ENCODE results near the gene ANKRD6.
"Not testable (repeated sequence)": the region's sequence is repeated elsewhere in the genome, so short reads cannot be mapped to it uniquely, and the experiment has no call there.

The ANKRD6 gene

DNA sequence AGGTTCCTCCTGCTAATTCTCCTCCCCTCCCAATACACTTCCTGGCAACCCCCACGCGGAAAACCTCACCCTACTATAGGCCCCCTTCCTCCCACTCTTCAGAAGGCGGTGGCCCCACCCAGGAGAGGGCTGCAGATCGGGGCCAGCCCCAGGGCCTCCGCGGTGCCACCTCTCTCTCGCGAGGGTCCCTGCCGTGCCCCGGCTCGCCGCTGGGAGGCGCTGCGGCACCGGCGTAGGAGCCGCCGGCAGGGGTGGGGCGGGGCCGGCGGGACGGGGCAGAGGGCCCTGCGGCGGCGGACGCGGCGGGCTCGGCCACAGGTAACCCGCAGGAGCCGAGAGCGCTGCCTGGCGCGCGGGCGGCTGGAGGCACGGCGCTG lies at the start of gene ANKRD6:
ANKRD6 (plus strand) TSS at position 278 of the 377 bp plus-strand sequence. CDS start 133,825 bp downstream, outside the sequence.
- DNase-seq (ENCODE audit: low read depth in 2 of 2), result peak; percentile 13 to 15

- DNase-seq (ENCODE audit: low read depth in 2 of 2), result no peak
Measured at GRCh38 chr6:89385156-89385667, 47.7 kb upstream of the ANKRD6 start.

DNA sequence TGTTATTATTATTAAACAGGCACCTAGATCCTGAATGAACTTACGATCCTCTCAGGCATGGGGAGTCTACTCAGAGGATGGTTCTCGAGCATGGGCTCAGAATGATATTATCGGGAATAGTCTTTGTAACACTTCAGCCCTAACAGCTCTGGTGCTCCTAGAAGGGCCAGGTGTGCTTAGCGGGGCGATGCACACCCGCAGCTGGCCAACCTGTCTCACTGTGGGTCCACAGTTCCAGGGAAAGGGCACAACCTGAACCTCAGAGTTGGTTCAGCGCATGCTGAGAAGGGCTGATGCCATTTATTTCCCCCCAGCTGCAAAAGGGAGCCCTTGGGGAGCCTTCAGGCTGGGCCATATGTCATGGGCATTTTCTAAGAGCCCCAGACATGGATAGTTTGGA lies 47.1 kb upstream of the ANKRD6 start:
- DNase-seq (ENCODE audit: low read depth in 2 of 2), result no peak

GRCh38 chr6:89386917-89387491 lies 45.9 kb upstream of the ANKRD6 start:
- no peak for DNase-seq (ENCODE audit: low read depth in 2 of 2)

- DNase-seq (ENCODE audit: low read depth in 2 of 2), result no peak
Measured at GRCh38 chr6:89387516-89388201, 45.3 kb upstream of the ANKRD6 start.

GRCh38 chr6:89388846-89389245 lies 44.1 kb upstream of the ANKRD6 start:
- DNase-seq (ENCODE audit: low read depth in 2 of 2), result no peak

DNA sequence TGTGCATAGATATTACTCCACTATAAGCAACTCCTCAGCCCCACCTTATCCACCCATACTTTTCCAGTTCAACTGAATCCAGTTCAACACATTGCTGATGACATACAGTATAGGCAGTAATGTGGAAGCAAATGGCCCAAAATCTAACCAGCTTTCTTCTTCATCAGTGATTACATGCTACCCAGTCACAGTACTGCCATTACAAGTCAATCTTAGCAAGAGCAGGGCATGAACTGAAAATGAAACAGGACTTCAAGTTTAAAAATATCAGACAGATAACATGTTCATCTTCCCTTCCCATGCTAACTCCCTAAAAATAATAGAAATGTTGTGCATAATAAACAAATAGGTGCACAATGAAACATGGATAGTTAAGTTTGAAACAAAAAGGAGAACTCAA lies 40.1 kb upstream of the ANKRD6 start:
- no peak for DNase-seq (ENCODE audit: low read depth in 2 of 2)

- DNase-seq (ENCODE audit: low read depth in 2 of 2), result no peak
Measured at GRCh38 chr6:89393659-89394058, 39.3 kb upstream of the ANKRD6 start.

GRCh38 chr6:89397884-89398283 lies 35.1 kb upstream of the ANKRD6 start:
- DNase-seq (ENCODE audit: low read depth in 2 of 2), result not testable (repeated sequence)

DNA sequence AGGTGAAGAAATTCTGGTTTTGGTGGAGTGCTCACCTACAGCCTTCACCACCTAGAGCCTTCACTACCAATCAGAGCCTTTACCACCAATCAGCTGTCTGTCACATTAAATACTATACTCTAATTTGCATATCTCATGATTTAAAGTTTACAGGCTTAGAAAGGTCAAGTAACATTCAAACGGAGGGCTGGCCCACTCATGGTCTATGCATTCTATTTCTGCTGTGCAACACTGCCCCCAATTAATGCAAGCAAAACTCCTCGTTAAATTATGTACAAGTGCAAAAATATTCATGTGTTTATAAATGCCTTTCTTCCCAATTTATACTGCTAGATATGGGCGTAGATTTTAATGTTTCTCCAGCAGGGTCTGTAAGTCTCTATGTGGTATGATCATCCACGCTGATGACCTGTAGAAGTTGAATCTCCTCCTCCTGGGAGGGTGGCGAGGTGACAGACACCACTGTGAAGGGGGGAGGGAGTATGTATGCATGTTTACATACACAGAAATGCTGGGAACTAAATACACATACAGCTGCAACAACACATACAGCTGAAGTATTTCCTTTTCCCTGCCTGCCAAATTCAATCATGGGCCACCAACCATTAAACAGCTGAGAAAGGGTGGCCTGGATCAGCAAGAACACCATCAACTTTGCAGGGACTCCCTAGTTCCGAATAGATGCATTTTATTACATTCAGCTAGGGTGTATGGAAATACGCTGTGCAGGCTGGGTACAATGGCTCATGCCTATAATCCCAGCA lies 34.0 kb upstream of the ANKRD6 start:
- no peak for DNase-seq (ENCODE audit: low read depth in 2 of 2)

- DNase-seq (ENCODE audit: low read depth in 2 of 2), result no peak
Measured at GRCh38 chr6:89400050-89400449, 32.9 kb upstream of the ANKRD6 start.

DNA sequence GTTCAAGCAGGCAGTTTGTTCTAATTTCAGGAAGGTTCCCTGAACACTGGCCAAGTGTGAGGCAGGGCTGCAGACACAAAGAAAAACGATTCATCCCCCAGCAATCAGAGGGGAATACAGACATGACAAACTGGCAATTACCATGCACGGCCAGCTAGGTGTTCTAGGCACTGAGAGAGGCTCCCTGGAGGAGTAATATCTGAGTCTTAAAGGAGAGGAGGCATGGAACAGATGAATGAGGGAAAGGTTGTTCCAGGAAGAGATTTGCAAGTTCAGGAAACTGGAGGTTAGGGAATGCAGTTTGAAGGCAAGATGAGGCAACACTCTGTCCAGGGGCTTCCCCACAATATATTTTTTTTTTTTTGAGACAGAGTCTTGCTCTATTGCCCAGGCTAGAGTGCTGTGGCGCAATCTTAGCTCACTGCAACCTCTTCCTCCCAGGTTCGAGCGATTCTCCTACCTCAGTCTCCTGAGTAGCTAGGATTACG lies 32.0 kb upstream of the ANKRD6 start:
- DNase-seq (ENCODE audit: low read depth in 2 of 2), result no peak

DNA sequence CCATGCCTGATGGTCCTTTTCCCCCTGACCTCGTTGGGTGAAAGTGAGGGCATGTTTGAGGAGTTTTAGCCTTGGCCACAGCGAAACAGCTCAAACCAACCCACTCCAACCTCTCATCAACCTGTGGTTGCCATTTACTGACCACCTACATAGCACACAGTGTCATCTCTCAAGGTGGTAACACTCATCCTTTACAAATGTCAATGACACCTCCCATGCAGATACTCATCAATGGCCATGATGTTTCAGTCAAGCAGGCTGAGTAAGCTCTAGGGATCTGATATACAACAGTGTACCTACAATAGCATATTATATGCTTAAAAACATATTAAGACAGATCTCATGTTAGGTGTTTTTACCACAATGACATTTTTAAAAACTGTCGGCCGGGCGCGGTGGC lies 30.2 kb upstream of the ANKRD6 start:
- no peak for DNase-seq (ENCODE audit: low read depth in 2 of 2)

- DNase-seq (ENCODE audit: low read depth in 2 of 2), result no peak
Measured at GRCh38 chr6:89404512-89404911, 28.4 kb upstream of the ANKRD6 start.

DNA sequence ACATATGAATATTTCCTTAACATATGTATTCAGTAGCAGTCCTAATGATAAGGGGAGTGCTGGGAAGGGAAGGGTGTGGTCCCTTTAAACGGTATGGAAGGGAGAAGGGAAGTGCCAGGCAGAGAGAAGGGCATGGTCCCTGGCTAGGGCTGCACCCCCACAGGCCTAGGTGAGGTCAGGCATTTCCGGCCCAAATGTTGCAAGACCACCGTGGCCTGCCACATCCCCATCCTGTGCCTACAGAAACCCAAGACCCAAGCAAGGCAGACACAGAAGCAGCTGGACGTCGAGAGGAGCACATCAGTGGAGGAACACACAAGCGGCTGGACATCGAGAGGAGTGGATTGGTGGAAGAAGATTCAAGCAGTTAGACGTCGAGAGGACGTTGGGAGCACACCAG lies 26.8 kb upstream of the ANKRD6 start:
- no peak for DNase-seq (ENCODE audit: low read depth in 2 of 2)

GRCh38 chr6:89409461-89410035 lies 23.4 kb upstream of the ANKRD6 start:
- no peak for DNase-seq (ENCODE audit: low read depth in 2 of 2)

DNA sequence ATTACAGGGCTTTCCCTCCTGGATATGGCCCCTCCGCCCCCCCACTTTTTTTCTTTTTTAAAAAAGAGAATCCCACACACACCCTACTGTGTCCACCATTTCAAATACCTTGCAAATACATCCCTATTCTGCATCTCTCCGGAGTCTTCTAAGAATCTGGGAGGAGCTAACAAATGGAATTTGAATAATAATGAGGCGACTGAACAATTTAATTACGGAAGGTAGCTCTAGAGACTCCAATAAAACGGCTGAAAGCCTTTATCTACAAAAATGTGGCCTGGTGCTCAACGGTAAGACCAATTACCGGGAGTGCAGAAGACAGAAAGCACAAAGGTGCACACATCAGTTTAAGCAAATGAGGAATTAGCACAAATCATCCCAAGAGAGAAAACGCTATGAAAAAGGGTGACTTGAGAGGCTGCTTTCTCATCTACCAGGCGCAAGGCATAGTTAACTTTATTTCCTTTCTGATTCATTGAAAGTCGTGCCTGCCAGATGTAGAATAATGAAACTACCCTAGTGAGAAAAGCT lies 22.7 kb upstream of the ANKRD6 start:
- no peak for DNase-seq (ENCODE audit: low read depth in 2 of 2)

DNA sequence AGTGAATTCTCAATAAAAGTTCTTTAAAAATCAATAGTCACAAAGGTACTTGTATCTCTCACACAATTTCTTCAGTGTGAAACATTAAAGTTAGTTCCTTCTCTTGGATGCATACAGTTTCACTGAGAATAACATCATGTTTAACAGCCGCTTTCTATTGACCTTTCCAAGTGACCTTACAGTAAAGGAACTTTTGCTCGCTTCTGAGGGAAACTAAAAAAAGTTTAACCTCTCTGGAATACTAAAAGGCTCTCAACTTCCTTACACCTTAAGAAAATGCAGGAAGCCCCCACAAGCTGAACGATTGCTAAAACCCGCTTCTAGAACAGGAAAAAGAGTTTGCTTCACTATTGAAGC lies 22.2 kb upstream of the ANKRD6 start:
- DNase-seq (ENCODE audit: low read depth in 2 of 2), result no peak

DNA sequence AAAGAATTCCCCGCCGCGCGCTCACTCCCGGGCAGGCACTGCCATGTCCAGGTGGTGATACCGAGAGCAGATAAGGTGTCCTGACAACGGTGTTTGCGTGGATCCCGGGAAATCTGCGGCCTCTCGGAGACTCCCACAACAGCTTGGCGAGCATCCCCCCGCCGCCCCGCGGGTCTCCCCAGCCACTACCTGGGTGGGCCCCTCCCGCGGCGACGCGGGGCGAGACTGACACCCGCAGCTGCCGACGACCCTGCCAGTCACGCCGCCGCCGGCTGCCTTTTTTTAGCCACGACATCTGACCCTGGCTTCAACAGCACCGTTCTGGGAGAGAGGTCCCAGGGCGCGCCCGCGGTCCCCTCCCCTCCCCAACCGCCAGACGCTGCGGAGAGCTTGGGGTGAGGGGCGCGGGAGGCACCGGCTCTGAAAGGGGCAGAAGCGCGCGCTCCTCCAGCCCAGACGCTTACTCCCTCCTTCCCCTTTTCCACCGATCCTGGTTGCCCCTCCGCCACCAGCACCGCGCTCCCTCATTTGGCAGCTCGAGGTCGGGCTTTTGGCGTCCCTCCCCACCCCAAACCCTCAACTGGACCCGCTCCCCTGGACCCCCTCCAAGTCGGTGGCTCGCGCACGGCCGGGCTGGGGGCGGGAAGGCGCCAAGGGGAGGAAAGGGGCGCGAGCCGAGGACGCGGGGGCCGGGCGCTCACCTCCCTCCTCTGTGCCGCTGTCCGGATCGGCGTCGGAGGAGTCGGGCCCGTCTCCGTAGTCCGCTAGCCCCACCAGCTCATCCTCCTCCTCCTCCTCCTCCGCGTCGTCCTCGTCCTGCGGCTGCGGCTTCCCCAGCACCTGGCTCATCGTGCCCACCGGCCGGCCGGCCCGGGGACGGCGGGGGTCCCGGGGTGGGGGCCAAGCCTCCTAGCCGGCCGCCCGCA lies 21.5 kb upstream of the ANKRD6 start:
- no peak for DNase-seq (ENCODE audit: low read depth in 2 of 2)

- no peak for DNase-seq (ENCODE audit: low read depth in 2 of 2)
Measured at GRCh38 chr6:89412071-89413005, 20.6 kb upstream of the ANKRD6 start, which contains the start of gene RRAGD. Gene RRAGD (minus strand): TSS chr6:89412273. CDS start chr6:89411993, 280 bp downstream.
